KMS-11 (cell line): ENCODE measurements around the gene CCNQ.

Experiments used
- H2AFZ ChIP-seq: fragments of 200-600 bp; sonication (generic); 2 replicates; pipeline ENCODE4 v1.6.1; 2016; ENCODE audit warnings: antibody characterized with exemption, mixed run types, low read depth
- H3K27ac ChIP-seq: fragments of 200-600 bp; sonication (generic); 2 replicates; pipeline ENCODE4 v1.6.1; 2016; ENCODE audit warnings: mild to moderate bottlenecking, mixed run types
- H3K27me3 ChIP-seq: fragments of 200-600 bp; sonication (generic); 2 replicates; pipeline ENCODE4 v1.6.1; 2017; ENCODE audit warnings: mild to moderate bottlenecking, low read depth, mixed run types, moderate library complexity; ENCODE audit not compliant: insufficient read depth
- H3K36me3 ChIP-seq: fragments of 200-600 bp; sonication (generic); 2 replicates; pipeline ENCODE4 v1.6.1; 2017; ENCODE audit warnings: mild to moderate bottlenecking, mixed run types; ENCODE audit not compliant: insufficient read depth
- H3K4me1 ChIP-seq: fragments of 200-600 bp; sonication (generic); 2 replicates; pipeline ENCODE4 v1.6.1; 2016; ENCODE audit warnings: mild to moderate bottlenecking, low read depth, mixed run types; ENCODE audit not compliant: poor library complexity, severe bottlenecking
- H3K4me2 ChIP-seq: fragments of 200-600 bp; sonication (generic); 2 replicates; pipeline ENCODE4 v1.7.0; 2016; ENCODE audit warnings: mild to moderate bottlenecking, mixed run types
- H3K4me3 ChIP-seq: fragments of 200-600 bp; sonication (generic); IDR thresholded peaks from 2 replicates; pipeline ENCODE4 v1.6.1; 2017; ENCODE audit warnings: low read depth, low read length, mixed read lengths; ENCODE audit not compliant: insufficient read depth
- H3K79me2 ChIP-seq: fragments of 200-600 bp; sonication (generic); 2 replicates; pipeline ENCODE4 v1.6.1; 2016; ENCODE audit warnings: low read depth, mixed run types; ENCODE audit not compliant: insufficient read depth
- H3K9ac ChIP-seq: fragments of 200-600 bp; sonication (generic); 2 replicates; pipeline ENCODE4 v1.6.1; 2016; ENCODE audit warnings: mild to moderate bottlenecking, mixed run types
- H4K20me1 ChIP-seq: fragments of 200-600 bp; sonication (generic); 2 replicates; pipeline ENCODE4 v1.6.1; 2016; ENCODE audit warnings: mild to moderate bottlenecking, mixed run types; ENCODE audit not compliant: insufficient read depth
- TF ChIP-seq, protein P1 (sequence below): fragments of 200-600 bp; sonication (generic); conservative IDR thresholded peaks from 2 replicates; pipeline ENCODE4 v1.6.1; 2017; ENCODE audit warnings: low read depth, mild to moderate bottlenecking, antibody characterized with exemption, low read length, moderate library complexity, mixed read lengths

CCNQ gene

DNA sequence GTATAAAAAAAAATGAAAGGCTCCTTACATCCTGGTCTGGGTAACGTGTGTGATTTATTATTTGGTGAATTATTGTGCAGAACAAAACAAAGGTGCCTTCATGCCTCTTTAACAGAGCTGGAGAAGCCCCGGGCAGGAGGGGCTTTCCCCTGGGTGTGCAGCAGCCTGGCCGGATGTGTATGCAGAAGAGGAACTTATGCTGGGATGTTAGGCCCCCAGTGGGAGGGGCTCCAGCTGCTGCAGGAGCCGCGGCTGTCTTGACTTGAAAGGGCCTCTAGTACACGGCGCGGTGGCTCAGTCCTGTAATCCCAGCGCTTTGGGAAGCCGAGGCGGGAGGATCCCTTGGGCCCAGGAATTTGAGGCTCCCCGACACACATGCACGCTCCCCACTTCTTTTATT lies 16.0 kb downstream of the CCNQ start:
- Histone ChIP-seq H3K79me2 (no peaks in the 10 kb centered on the region), H2AFZ (no peak overlapping the region), H3K36me3 (no peaks in the 10 kb centered on the region), H3K27me3 (peaks cover 5% of the 10 kb centered on the region; the same call in 1 of the 2 replicates), H3K27ac (no peak overlapping the region), H3K4me3 (no peak overlapping the region), H3K4me2 (no peak overlapping the region), H3K9ac (no peak overlapping the region), H3K4me1 (no peaks in the 10 kb centered on the region), H4K20me1 (no peaks in the 10 kb centered on the region)
- TF ChIP-seq, protein P1, sequence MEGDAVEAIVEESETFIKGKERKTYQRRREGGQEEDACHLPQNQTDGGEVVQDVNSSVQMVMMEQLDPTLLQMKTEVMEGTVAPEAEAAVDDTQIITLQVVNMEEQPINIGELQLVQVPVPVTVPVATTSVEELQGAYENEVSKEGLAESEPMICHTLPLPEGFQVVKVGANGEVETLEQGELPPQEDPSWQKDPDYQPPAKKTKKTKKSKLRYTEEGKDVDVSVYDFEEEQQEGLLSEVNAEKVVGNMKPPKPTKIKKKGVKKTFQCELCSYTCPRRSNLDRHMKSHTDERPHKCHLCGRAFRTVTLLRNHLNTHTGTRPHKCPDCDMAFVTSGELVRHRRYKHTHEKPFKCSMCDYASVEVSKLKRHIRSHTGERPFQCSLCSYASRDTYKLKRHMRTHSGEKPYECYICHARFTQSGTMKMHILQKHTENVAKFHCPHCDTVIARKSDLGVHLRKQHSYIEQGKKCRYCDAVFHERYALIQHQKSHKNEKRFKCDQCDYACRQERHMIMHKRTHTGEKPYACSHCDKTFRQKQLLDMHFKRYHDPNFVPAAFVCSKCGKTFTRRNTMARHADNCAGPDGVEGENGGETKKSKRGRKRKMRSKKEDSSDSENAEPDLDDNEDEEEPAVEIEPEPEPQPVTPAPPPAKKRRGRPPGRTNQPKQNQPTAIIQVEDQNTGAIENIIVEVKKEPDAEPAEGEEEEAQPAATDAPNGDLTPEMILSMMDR, result no peak

GRCh38 chrX:153580700-153581386 lies 18.1 kb downstream of the CCNQ start:
- Histone ChIP-seq H2AFZ (no peak overlapping the region), H3K4me2 (no peak overlapping the region), H3K4me1 (no peaks in the 10 kb centered on the region), H3K36me3 (no peaks in the 10 kb centered on the region), H4K20me1 (no peaks in the 10 kb centered on the region), H3K27ac (no peak overlapping the region), H3K27me3 (peaks cover 18% of the 10 kb centered on the region; the same call in 1 of the 2 replicates), H3K4me3 (no peak overlapping the region), H3K9ac (no peak overlapping the region), H3K79me2 (no peaks in the 10 kb centered on the region)
- TF ChIP-seq, protein P1, result 0 out of 2 replicates have a peak, but pooled peaks have one; percentile 17

- Histone ChIP-seq H3K4me2 (no peak overlapping the region), H3K4me3 (no peak overlapping the region), H3K27ac (no peak overlapping the region), H3K9ac (no peak overlapping the region), H3K4me1 (no peaks in the 10 kb centered on the region), H3K36me3 (no peaks in the 10 kb centered on the region), H4K20me1 (no peaks in the 10 kb centered on the region), H3K79me2 (no peaks in the 10 kb centered on the region), H3K27me3 (peaks cover 37% of the 10 kb centered on the region; the same call in 1 of the 2 replicates), H2AFZ (no peak overlapping the region)
- TF ChIP-seq, protein P1, result no peak
Measured at GRCh38 chrX:153578889-153579288, 20.1 kb downstream of the CCNQ start.

DNA sequence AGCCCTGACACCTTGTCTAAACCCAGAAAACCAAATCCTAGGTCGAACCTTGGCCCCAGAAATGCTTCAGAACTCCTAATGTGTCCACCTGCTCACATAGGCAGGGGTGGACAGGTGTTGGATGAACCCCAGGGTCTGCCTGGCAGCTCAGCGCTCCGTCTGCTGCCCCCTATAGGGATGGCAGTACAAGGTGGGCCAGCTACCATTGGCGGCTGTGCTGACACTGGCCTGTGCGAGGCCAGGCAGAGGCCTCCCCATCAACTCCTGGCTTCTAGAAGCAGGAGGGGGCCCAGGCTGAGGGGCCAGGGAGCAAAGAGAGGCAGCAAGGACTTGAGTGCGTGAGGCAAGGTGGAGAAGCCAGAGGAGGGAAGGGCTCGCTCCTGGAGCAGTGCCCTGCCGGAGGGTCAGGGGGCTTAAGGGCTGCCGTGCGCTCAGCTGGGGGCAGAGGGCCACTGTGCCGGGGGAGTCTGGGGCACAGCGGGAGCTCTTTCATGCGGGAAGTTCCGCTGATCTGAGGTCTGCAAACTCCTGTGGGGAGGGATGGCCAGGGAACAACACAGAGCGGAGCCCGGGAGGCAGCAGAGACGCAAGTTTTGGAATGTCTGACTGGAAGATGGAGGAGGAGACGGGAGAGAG lies 20.6 kb downstream of the CCNQ start:
- TF ChIP-seq, protein P1, result no peak
- H3K27me3 ChIP-seq, result peaks cover 42% of the 10 kb centered on the region; the same call in 1 of the 2 replicates
- H3K4me3 ChIP-seq, result no peak overlapping the region
- H3K4me1 ChIP-seq, result no peaks in the 10 kb centered on the region
- H3K4me2 ChIP-seq, result no peak overlapping the region
- H3K27ac ChIP-seq, result no peak overlapping the region
- H2AFZ ChIP-seq, result no peak overlapping the region
- H3K36me3 ChIP-seq, result no peaks in the 10 kb centered on the region
- no peaks in the 10 kb centered on the region for H3K79me2 ChIP-seq
- H4K20me1 ChIP-seq, result no peaks in the 10 kb centered on the region
- H3K9ac ChIP-seq, result no peak overlapping the region
